Hepatocyte (in vitro differentiated cells): ENCODE results near the gene LALBA.

Experiments used
- CTCF ChIP-seq: fragments of 200-600 bp; sonication (generic); IDR thresholded peaks from 2 replicates; pipeline ENCODE4 v1.5.1; 2016; ENCODE audit warnings: antibody characterized with exemption, mild to moderate bottlenecking; ENCODE audit not compliant: poor library complexity
- EZH2 ChIP-seq: fragments of 200-600 bp; sonication (generic); IDR thresholded peaks from 2 replicates; pipeline ENCODE4 v1.6.1; 2016; ENCODE audit warnings: antibody characterized with exemption, mild to moderate bottlenecking, borderline replicate concordance
- EZH2phosphoT487 ChIP-seq: fragments of 200-600 bp; sonication (generic); IDR thresholded peaks from one replicate; pipeline ENCODE4 v1.6.1; 2018; ENCODE audit warnings: antibody characterized with exemption, mild to moderate bottlenecking, low read depth, moderate library complexity; ENCODE audit not compliant: unreplicated experiment, severe bottlenecking

- TF ChIP-seq CTCF = no peak
- TF ChIP-seq EZH2phosphoT487 = no peak
- TF ChIP-seq EZH2 = no peak
These were observed 33.2 kb downstream of the LALBA start for GRCh38 chr12:48536602-48537001.
